Esophagus muscularis mucosa (tissue), 4 donors: ENCODE measurements around the gene GSTA4.

ENCODE experiments used
- CTCF ChIP-seq, 3 experiments: fragments of 200-600 bp in 2 of 3; fragments of 450-650 bp in 1 of 3; sonication (generic) in 2 of 3; IDR thresholded peaks; one replicate each; pipeline ENCODE4 v1.5.1; 2017 to 2019; ENCODE audit warnings: antibody characterized with exemption in 3 of 3, mild to moderate bottlenecking in 2 of 3, moderate library complexity in 1 of 3
- EP300 ChIP-seq: sonication (generic); formaldehyde crosslinking; IDR thresholded peaks from one replicate; pipeline ENCODE4 v1.6.1; 2017; ENCODE audit warnings: antibody characterized with exemption
- POLR2A ChIP-seq: fragments of 450-650 bp; IDR thresholded peaks from one replicate; pipeline ENCODE4 v1.6.1; 2017; ENCODE audit warnings: antibody characterized with exemption, moderate library complexity, mild to moderate bottlenecking, low read depth
- POLR2AphosphoS5 ChIP-seq, 2 donors: sonication (generic); formaldehyde crosslinking; IDR thresholded peaks; one replicate each; pipeline ENCODE4 v1.6.1; 2017; ENCODE audit warnings: antibody characterized with exemption in 2 of 2

GRCh38 chr6:52965380-52965779 lies 29.7 kb downstream of the GSTA4 start:
- TF ChIP-seq CTCF (IDR thresholded peaks at IDR 0.05) (no peak), POLR2AphosphoS5 (IDR thresholded peaks at IDR 0.05) (no peak), EP300 (no peak), POLR2A (no peak)
